ENCODE results near the gene PGD.

Gene PGD

GRCh38 chr1:10467078-10467477, 68.2 kb downstream of the PGD start (continued):
- no peak for TF ChIP-seq TCF7L2 (IDR thresholded peaks at IDR 0.05; ENCODE audit: borderline replicate concordance, low read depth, low read length)
- TF ChIP-seq ZNF544 (tag by site-specific recombination; IDR thresholded peaks at IDR 0.05) = no peak
- TF ChIP-seq ZNF169 (tag by site-specific recombination; IDR thresholded peaks at IDR 0.05) = no peak
- no peak for TF ChIP-seq PRDM2 (tag by site-specific recombination; IDR thresholded peaks at IDR 0.05; ENCODE audit: borderline replicate concordance)

- POLR2A ChIA-PET = no interaction called here
- peak; percentile 58; the same call in 1 of the 2 replicates for TF ChIP-seq ZNF768 (tag by site-specific recombination; IDR thresholded peaks at IDR 0.05)
- no peak for TF ChIP-seq KLF17 (tag by site-specific recombination; IDR thresholded peaks at IDR 0.05)
- no peak for TF ChIP-seq ZNF311 (tag by site-specific recombination; IDR thresholded peaks at IDR 0.05; ENCODE audit: borderline replicate concordance)
- no peak for TF ChIP-seq SETDB1 (IDR thresholded peaks at IDR 0.05; ENCODE audit: insufficient read length, low read length)
- Histone ChIP-seq H3K9me3 (ENCODE audit: control insufficient read depth, insufficient read depth, low read depth, low read length) (no peaks in the 10 kb centered on the region), H3K36me3 (ENCODE audit: control insufficient read depth in 2 of 2, insufficient read depth in 1 of 2, low read length in 2 of 2) (peaks cover 32 to 53% of the 10 kb centered on the region in 2 experiments; a peak in 2 of 3 replicates), H3K27ac (ENCODE audit: extremely low read depth, low read depth, low read length) (no peak overlapping the region), H3K4me3 (ENCODE audit: low read depth, low read length) (no peak overlapping the region), H3K4me1 (ENCODE audit: control insufficient read depth, insufficient read depth, low read length) (no peaks in the 10 kb centered on the region)
- CTCF ChIA-PET = no interaction called here
These were observed 71.2 kb downstream of the PGD start for GRCh38 chr1:10470043-10470442.
